HepG2 (cell line): Measurements from ENCODE around the gene WDR81. TPM values are rescaled to one million over a fixed set of nuclear protein-coding genes. Genes with fewer than 3 reads are reported as not detected.

ENCODE experiments used
- ASH2L ChIP-seq: fragments of 300-600, 200-600 bp; sonication (generic); IDR thresholded peaks from 2 replicates; pipeline ENCODE4 v1.7.0; 2017; ENCODE audit warnings: low read depth, mild to moderate bottlenecking, moderate library complexity, mixed read lengths, low read length; ENCODE audit not compliant: insufficient read length
- ETV5 ChIP-seq: IDR thresholded peaks from 2 replicates; pipeline ENCODE4 v1.6.1; 2018; ENCODE audit warnings: missing biosample characterization, missing genetic modification reagents, inconsistent platforms, borderline replicate concordance
- FLYWCH1 ChIP-seq: sonication (generic); formaldehyde crosslinking; IDR thresholded peaks from 2 replicates; pipeline ENCODE4 v1.8.1; 2023; ENCODE audit warnings: mild to moderate bottlenecking, missing genetic modification reagents
- GABPB1 ChIP-seq: IDR thresholded peaks from 2 replicates; pipeline ENCODE4 v1.6.1; 2016; ENCODE audit warnings: mild to moderate bottlenecking, missing genetic modification reagents, moderate library complexity, missing compliant biosample characterization
- HDAC6 ChIP-seq: fragments of 200-600 bp; sonication (generic); IDR thresholded peaks from 2 replicates; pipeline ENCODE4 v1.7.0; 2017; ENCODE audit warnings: mild to moderate bottlenecking, antibody characterized with exemption, low read length, low read depth
- HNRNPLL ChIP-seq: fragments of 200-400 bp; formaldehyde crosslinking; IDR thresholded peaks from 2 replicates; pipeline ENCODE4 v1.6.1; 2017; ENCODE audit warnings: mild to moderate bottlenecking, low read depth, low read length; ENCODE audit not compliant: poor library complexity, severe bottlenecking
- MATR3 ChIP-seq: sonication (generic); formaldehyde crosslinking; IDR thresholded peaks from 2 replicates; pipeline ENCODE4 v1.4.0; 2020; ENCODE audit warnings: missing genetic modification reagents
- MYC ChIP-seq: sonication (generic); formaldehyde crosslinking; IDR thresholded peaks from 2 replicates; pipeline ENCODE4 v1.9.0; 2021; ENCODE audit warnings: missing genetic modification reagents, borderline replicate concordance
- NKX3-1 ChIP-seq: sonication (generic); formaldehyde crosslinking; IDR thresholded peaks from 2 replicates; pipeline ENCODE4 v1.5.0; 2020; ENCODE audit warnings: missing genetic modification reagents
- NR1H2 ChIP-seq: sonication (generic); formaldehyde crosslinking; IDR thresholded peaks from 2 replicates; pipeline ENCODE4 v1.8.1; 2022; ENCODE audit warnings: low read depth, missing genetic modification reagents, borderline replicate concordance
- RCOR2 ChIP-seq: IDR thresholded peaks from 2 replicates; pipeline ENCODE4 v1.6.1; 2016; ENCODE audit warnings: missing biosample characterization, missing genetic modification reagents
- ZNF232 ChIP-seq: sonication (generic); formaldehyde crosslinking; IDR thresholded peaks from 2 replicates; pipeline ENCODE4 v1.4.0; 2020; ENCODE audit warnings: missing genetic modification reagents, borderline replicate concordance
- ZNF24 ChIP-seq: fragments of 450-650 bp; IDR thresholded peaks from 2 replicates; pipeline ENCODE4 v1.6.1; 2017; ENCODE audit warnings: antibody characterized with exemption, mild to moderate bottlenecking
- ZNF605 ChIP-seq: sonication (generic); formaldehyde crosslinking; IDR thresholded peaks from 2 replicates; pipeline ENCODE4 v1.8.0; 2022; ENCODE audit warnings: mild to moderate bottlenecking, missing genetic modification reagents
- ZNF614 ChIP-seq: IDR thresholded peaks from 2 replicates; pipeline ENCODE4 v1.6.1; 2018; ENCODE audit warnings: missing biosample characterization, missing genetic modification reagents, inconsistent platforms, borderline replicate concordance
- ZNF792 ChIP-seq: IDR thresholded peaks from 2 replicates; pipeline ENCODE4 v1.6.1; 2016
- ZNF879 ChIP-seq: sonication (generic); formaldehyde crosslinking; IDR thresholded peaks from 2 replicates; pipeline ENCODE4 v1.8.1; 2023; ENCODE audit warnings: missing genetic modification reagents
- polyA plus RNA-seq, 8 experiments: library from polyadenylated mRNA; depleted of rRNA in 3 of 8; stranded (reverse) in 7 of 8; unstranded in 1 of 8; fragments of >200 nt; fragmentation: Illumina TruSeq in 4 of 8; extraction: Trizol in 4 of 8; gene quantifications; 2 replicates each; pipeline versions ENCODE4 v1.2.1 to v1.2.3, GENCODE V29; 2011 to 2016; ENCODE audit warnings: low read depth in 4 of 8, missing spikeins in 1 of 8, mixed read lengths in 1 of 8; ENCODE audit not compliant: insufficient read depth in 1 of 8
- total RNA-seq, 5 experiments: library from RNA; depleted of rRNA; stranded (reverse); fragments of >200 nt; fragmentation: Illumina TruSeq; extraction: Trizol; gene quantifications; 2 replicates each; pipeline ENCODE4 v1.2.3, GENCODE V29; 2016; ENCODE audit warnings: low read depth in 1 of 5
- TF ChIP-seq, protein P1 (sequence below): sonication (generic); formaldehyde crosslinking; IDR thresholded peaks from 2 replicates; pipeline ENCODE4 v1.4.0; 2020; ENCODE audit warnings: mild to moderate bottlenecking, missing genetic modification reagents
- TF ChIP-seq, protein P2 (sequence below): sonication (generic); formaldehyde crosslinking; IDR thresholded peaks from 2 replicates; pipeline ENCODE4 v1.5.1; 2020; ENCODE audit warnings: mild to moderate bottlenecking, missing genetic modification reagents
- TF ChIP-seq, protein P3 (sequence below): sonication (generic); formaldehyde crosslinking; conservative IDR thresholded peaks from 2 replicates; pipeline ENCODE4 v1.8.0; 2022; ENCODE audit warnings: mild to moderate bottlenecking, moderate library complexity, missing genetic modification reagents
- TF ChIP-seq, protein P4 (sequence below): sonication (generic); formaldehyde crosslinking; IDR thresholded peaks from 2 replicates; pipeline ENCODE4 v1.8.0; 2022; ENCODE audit warnings: mild to moderate bottlenecking, missing genetic modification reagents, moderate library complexity
- TF ChIP-seq, protein P5 (sequence below): conservative IDR thresholded peaks from 2 replicates; pipeline ENCODE4 v1.6.1; 2018; ENCODE audit warnings: missing genetic modification reagents

The WDR81 gene
- total and polyA plus RNA-seq, 2 of the 13 experiments (the other 11 are each of a cell fraction or from before 2014, with no cell fraction given), result 9.1 to 16.7 TPM

DNA sequence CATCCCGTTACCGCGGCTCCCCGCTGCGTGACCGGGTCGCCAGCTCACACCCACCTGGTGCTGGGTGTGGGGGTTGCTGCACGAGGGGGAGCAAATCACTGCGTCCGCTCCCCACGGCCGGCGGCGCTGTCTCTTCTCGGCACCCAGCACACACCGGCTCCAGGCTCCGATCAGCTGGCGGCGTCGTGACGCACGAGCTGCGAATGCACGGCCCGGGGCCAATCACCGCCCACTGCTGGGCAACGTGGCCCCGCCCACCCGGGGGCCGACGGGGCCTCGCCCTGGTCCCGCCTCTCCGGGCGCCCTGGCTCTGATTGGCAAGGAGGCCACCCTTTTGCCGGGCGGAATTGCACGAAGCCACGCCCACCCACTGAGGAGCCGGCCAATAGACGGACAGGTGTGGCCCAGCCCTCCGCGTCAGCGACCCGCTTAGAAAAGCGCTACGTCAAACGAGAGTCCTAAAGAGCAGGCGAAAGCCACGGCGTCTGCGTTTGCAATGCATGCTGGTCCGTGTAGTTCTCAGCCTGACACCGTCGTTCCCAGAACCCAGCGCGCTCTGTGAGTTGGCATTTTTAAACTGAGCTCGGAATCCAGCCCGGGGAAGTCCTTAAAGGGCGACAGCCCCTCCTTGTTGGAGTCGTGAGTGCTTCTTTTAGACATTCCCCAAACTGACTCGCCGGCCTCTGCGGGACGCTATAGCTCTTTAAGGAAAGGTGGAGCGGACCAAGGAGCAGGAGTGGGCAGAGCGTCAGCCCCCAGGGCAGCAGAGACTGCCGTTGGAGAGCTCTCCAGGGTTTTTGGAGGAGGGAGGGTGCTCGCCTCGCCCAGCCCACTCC lies 8.2 kb upstream of the WDR81 start (continued):
- TF ChIP-seq, protein P1, sequence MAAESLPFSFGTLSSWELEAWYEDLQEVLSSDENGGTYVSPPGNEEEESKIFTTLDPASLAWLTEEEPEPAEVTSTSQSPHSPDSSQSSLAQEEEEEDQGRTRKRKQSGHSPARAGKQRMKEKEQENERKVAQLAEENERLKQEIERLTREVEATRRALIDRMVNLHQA (CRISPR knock-in tag), result no peak
- TF ChIP-seq NR1H2 (no peak), ZNF605 (CRISPR knock-in tag) (no peak; the same call in 1 of the 2 replicates), ZNF792 (CRISPR knock-in tag) (no peak; the same call in 1 of the 2 replicates), ZNF614 (no peak), HNRNPLL (peak; percentile 77), MYC (peak; percentile 56; the same call in 1 of the 2 replicates), FLYWCH1 (CRISPR knock-in tag) (no peak), ETV5 (CRISPR knock-in tag) (peak; percentile 13; the same call in 1 of the 2 replicates), ZNF232 (0 out of 2 replicates have a peak, but pooled peaks have one; percentile 31), HDAC6 (no peak), ZNF24 (no peak), MATR3 (CRISPR knock-in tag) (no peak), ASH2L (peak; percentile 29), RCOR2 (no peak), NKX3-1 (no peak), GABPB1 (CRISPR knock-in tag) (peak; percentile 83), ZNF879 (no peak)
- TF ChIP-seq, protein P2, sequence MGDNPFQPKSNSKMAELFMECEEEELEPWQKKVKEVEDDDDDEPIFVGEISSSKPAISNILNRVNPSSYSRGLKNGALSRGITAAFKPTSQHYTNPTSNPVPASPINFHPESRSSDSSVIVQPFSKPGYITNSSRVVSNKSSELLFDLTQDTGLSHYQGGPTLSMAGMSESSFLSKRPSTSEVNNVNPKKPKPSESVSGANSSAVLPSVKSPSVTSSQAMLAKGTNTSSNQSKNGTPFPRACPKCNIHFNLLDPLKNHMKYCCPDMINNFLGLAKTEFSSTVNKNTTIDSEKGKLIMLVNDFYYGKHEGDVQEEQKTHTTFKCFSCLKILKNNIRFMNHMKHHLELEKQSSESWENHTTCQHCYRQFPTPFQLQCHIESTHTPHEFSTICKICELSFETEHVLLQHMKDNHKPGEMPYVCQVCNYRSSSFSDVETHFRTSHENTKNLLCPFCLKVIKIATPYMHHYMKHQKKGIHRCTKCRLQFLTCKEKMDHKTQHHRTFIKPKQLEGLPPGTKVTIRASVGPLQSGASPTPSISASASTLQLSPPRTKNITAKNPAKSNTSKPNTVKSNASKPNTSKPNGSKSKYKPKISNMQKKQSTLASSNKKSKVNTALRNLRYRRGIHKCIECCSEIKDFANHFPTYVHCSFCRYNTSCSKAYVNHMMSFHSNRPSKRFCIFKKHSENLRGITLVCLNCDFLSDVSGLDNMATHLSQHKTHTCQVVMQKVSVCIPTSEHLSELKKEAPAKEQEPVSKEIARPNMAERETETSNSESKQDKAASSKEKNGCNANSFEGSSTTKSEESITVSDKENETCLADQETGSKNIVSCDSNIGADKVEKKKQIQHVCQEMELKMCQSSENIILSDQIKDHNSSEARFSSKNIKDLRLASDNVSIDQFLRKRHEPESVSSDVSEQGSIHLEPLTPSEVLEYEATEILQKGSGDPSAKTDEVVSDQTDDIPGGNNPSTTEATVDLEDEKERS (CRISPR knock-in tag), result no peak
- TF ChIP-seq, protein P3, sequence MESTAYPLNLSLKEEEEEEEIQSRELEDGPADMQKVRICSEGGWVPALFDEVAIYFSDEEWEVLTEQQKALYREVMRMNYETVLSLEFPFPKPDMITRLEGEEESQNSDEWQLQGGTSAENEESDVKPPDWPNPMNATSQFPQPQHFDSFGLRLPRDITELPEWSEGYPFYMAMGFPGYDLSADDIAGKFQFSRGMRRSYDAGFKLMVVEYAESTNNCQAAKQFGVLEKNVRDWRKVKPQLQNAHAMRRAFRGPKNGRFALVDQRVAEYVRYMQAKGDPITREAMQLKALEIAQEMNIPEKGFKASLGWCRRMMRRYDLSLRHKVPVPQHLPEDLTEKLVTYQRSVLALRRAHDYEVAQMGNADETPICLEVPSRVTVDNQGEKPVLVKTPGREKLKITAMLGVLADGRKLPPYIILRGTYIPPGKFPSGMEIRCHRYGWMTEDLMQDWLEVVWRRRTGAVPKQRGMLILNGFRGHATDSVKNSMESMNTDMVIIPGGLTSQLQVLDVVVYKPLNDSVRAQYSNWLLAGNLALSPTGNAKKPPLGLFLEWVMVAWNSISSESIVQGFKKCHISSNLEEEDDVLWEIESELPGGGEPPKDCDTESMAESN (CRISPR knock-in tag), result no peak
- TF ChIP-seq, protein P4, sequence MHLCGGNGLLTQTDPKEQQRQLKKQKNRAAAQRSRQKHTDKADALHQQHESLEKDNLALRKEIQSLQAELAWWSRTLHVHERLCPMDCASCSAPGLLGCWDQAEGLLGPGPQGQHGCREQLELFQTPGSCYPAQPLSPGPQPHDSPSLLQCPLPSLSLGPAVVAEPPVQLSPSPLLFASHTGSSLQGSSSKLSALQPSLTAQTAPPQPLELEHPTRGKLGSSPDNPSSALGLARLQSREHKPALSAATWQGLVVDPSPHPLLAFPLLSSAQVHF (CRISPR knock-in tag), result no peak
- TF ChIP-seq, protein P5, sequence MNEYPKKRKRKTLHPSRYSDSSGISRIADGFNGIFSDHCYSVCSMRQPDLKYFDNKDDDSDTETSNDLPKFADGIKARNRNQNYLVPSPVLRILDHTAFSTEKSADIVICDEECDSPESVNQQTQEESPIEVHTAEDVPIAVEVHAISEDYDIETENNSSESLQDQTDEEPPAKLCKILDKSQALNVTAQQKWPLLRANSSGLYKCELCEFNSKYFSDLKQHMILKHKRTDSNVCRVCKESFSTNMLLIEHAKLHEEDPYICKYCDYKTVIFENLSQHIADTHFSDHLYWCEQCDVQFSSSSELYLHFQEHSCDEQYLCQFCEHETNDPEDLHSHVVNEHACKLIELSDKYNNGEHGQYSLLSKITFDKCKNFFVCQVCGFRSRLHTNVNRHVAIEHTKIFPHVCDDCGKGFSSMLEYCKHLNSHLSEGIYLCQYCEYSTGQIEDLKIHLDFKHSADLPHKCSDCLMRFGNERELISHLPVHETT, result no peak; the same call in 1 of the 2 replicates
